Heart right ventricle (tissue), 16 donors: ENCODE measurements around the gene NDUFC1. TPM values are rescaled to one million over a fixed set of nuclear protein-coding genes. Genes with fewer than 3 reads are reported as not detected.
"Not testable (repeated sequence)": the region's sequence is repeated elsewhere in the genome, so short reads cannot be mapped to it uniquely, and the experiment has no call there.

Source experiments
- ATAC-seq, 8 donors: fragments of 200-7000 bp; cut with Tn5 transposase; one replicate each; pipeline ENCODE4 v1.9.1; 2020; ENCODE audit warnings: mild to moderate bottlenecking in 8 of 8, moderate library complexity in 8 of 8, moderate number of reproducible peaks in 1 of 8
- DNase-seq, 2 donors: peaks; one replicate each; pipeline ENCODE4 v3.0.0-alpha.2; 2020
- H3K27ac ChIP-seq, 10 donors: fragments of 200-600 bp; sonication (generic) in 2 of 10; one replicate each; pipeline versions ENCODE4 v1.5.0 to v1.8.0; 2020 to 2022; ENCODE audit warnings: mild to moderate bottlenecking in 3 of 10
- H3K27me3 ChIP-seq, 7 donors: fragments of 200-600 bp; one replicate each; pipeline ENCODE4 v1.8.0; 2021 to 2022; ENCODE audit warnings: mild to moderate bottlenecking in 2 of 7
- H3K36me3 ChIP-seq, 9 donors: fragments of 200-600 bp; sonication (generic) in 1 of 9; one replicate each; pipeline versions ENCODE4 v1.5.0 to v1.8.0; 2020 to 2022; ENCODE audit warnings: mild to moderate bottlenecking in 2 of 9
- H3K4me1 ChIP-seq, 9 donors: fragments of 200-600 bp; sonication (generic) in 1 of 9; one replicate each; pipeline versions ENCODE4 v1.5.0 to v1.8.0; 2020 to 2022; ENCODE audit warnings: mild to moderate bottlenecking in 4 of 9
- H3K4me3 ChIP-seq, 10 donors: fragments of 200-600 bp; sonication (generic) in 2 of 10; one replicate each; pipeline versions ENCODE4 v1.5.0 to v1.8.0; 2020 to 2022; ENCODE audit warnings: mild to moderate bottlenecking in 7 of 10, moderate library complexity in 2 of 10
- H3K9me3 ChIP-seq, 11 donors: fragments of 200-600 bp in 10 of 11; sonication (generic) in 2 of 11; one replicate each; pipeline versions ENCODE4 v1.5.0 to v1.8.0; 2013 to 2022; ENCODE audit warnings: mild to moderate bottlenecking in 2 of 11, control low read depth in 1 of 11, moderate library complexity in 1 of 11
- CTCF ChIP-seq, 9 donors: fragments of 200-600 bp; sonication (generic) in 2 of 9; IDR thresholded peaks; one replicate each; pipeline versions ENCODE4 v1.5.0 to v1.8.0; 2021 to 2022; ENCODE audit warnings: antibody characterized with exemption in 9 of 9, mild to moderate bottlenecking in 5 of 9, moderate library complexity in 1 of 9
- WGBS, 2 donors: extraction: QIAGEN DNeasy Blood & Tissue Kit; methylation state at CpG; one replicate each; pipeline ENCODE4 v1.1.7; 2013; ENCODE audit warnings: inconsistent platforms in 1 of 2; 5-methylcytosine and 5-hydroxymethylcytosine counted together
- intact Hi-C, 10 donors: fragments of 100-400 bp; cut with DNase I; formaldehyde crosslinking; loops; one replicate each; pipeline versions ENCODE4 v1.11.1 to v1.14.2; 2022
- polyA plus RNA-seq, 2 donors: library from polyadenylated mRNA; stranded (reverse); fragments of 200-250 nt; gene quantifications; one replicate each; pipeline ENCODE4 v1.2.3, GENCODE V29; 2013
- total RNA-seq, 10 donors: library from RNA; stranded (reverse); fragmentation: NEBNext Ultra II Directional in 3 of 10; extraction: Animal tissue kit (Norgen Biotek cat#: 25700) in 3 of 10; gene quantifications; one replicate each; pipeline versions ENCODE4 v1.2.1 to v1.2.4, GENCODE V29; 2021 to 2023
- donor health status: Arrhythmogenic right ventricular cardiomyopathy.
- donor health status: ischemic (EF 13 %, LVEDD 7.1; RV severe dilation, severe dysfunction).
- donor health status: healthy with polysubstance abuse.
- donor health status: DM: no; HTN: yes; CAD: no.
- donor health status: DM: no; HTN: no; CAD: no.
- donor health status: ischemic (EF 25% LVEDD 6.9; RV normal size, moderate dysfunction).
- donor health status: ischemic (EF 25% LVEDD 5.7; RV mildly dilated, moderate dysfunction).
- donor health status: healthy.
- donor health status: DM: yes; HTN: yes; CAD: no.
- donor health status: Ischemic cardiomyopathy.
- donor health status: ischemic (EF 35%, LVEDD 5.7; RV mildly dilated, moderate dysfunction).
- donor health status: nonischemic (EF 11% LVEDD 7.7; RV severe dilation, severe dysfunction).
- donor health status: DM: yes; HTN: yes; CAD: no.
- donor health status: PGD.
- donor health status: ischemic (EF 29% LVEDD 5.4; RV normal size, mild dysfunction).
- donor health status: nonischemic (EF 23%, LVEDD 6.1; RV moderate dilation, normal function).

Gene NDUFC1
- total and polyA plus RNA-seq, 12 donors = 184 to 266 (median 210) TPM

DNA sequence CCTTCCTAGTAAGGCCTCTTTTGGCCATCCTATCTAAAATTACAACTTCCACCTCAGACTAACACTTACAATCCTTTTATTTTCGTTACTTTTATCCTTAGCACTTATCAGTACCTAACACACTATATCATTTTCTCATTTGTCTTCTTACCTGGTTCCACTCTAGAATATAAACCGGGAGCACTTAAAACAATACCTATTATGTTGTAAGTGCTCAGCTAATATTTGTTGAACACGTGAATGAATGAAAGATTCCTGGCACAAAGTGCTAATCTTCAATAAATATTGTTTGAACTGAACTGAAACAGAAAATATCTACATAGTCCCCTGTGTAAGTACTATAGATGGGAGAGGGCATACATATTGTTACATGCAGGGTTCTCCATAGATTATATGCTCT, 36.6 kb downstream of the NDUFC1 start:
- H3K4me3 ChIP-seq = no peak overlapping the region
- H3K36me3 ChIP-seq = no peaks in the 10 kb centered on the region
- intact Hi-C loops = no loop called here
- no peak for DNase-seq
- H3K4me1 ChIP-seq = peaks cover 0 to 17% (median 13%) of the 10 kb centered on the region in 9 donors
- no peak for ATAC-seq
- no peak for TF ChIP-seq CTCF (IDR thresholded peaks at IDR 0.05)
- H3K9me3 ChIP-seq = no peaks in the 10 kb centered on the region
- no peaks in the 10 kb centered on the region for H3K27me3 ChIP-seq
- peak overlapping the region in 1 of 10 donors; percentile 38 for H3K27ac ChIP-seq
- 64% methylated on average over 3 of the region's 3 CpGs for WGBS, 2 donors

DNA sequence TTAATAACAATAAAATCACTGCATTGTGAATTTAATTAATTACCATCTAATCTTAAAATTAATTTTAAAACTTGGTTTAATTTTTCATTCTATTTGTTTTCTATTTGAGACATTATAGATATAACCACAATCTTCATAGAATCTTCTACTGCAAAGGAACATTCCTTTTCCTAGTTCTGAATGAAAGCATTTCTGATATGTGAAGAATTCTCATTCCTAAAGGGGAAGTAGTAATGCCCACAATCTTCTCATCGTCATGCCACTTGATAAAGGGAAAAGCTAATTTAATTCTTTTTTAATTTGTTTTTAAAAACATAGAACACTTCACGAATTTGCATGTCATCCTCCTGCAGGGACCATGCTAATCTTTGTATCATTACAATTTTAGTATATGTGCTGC, 45.9 kb downstream of the NDUFC1 start:
- no peak for TF ChIP-seq CTCF (IDR thresholded peaks at IDR 0.05)
- H3K9me3 ChIP-seq = no peaks in the 10 kb centered on the region
- H3K27me3 ChIP-seq = no peaks in the 10 kb centered on the region
- DNase-seq (no peak), ATAC-seq (no peak)
- H3K4me1 ChIP-seq = no peaks in the 10 kb centered on the region
- H3K36me3 ChIP-seq = no peaks in the 10 kb centered on the region
- no peak overlapping the region for H3K27ac ChIP-seq
- 48 to 53% methylated on average over 2 of the region's 2 CpGs for WGBS, 2 donors
- intact Hi-C loops = no loop called here
- no peak overlapping the region for H3K4me3 ChIP-seq

- H3K4me3 ChIP-seq, H3K27ac ChIP-seq, ATAC-seq, H3K27me3 ChIP-seq, H3K36me3 ChIP-seq, H3K4me1 ChIP-seq, H3K9me3 ChIP-seq, DNase-seq, intact Hi-C loops: not testable (repeated sequence)
- WGBS, 2 donors = 92 to 95% methylated on average over 6 of the region's 6 CpGs
Observed at GRCh38 chr4:139255581-139255980, 46.7 kb downstream of the NDUFC1 start.

- WGBS, 2 donors = 69 to 79% methylated on average over 3 of the region's 3 CpGs
- ATAC-seq = no peak
- Histone ChIP-seq H3K27me3 (no peaks in the 10 kb centered on the region), H3K27ac (no peak overlapping the region), H3K36me3 (no peaks in the 10 kb centered on the region), H3K4me1 (no peaks in the 10 kb centered on the region), H3K4me3 (no peak overlapping the region), H3K9me3 (no peaks in the 10 kb centered on the region)
- TF ChIP-seq CTCF (IDR thresholded peaks at IDR 0.05) = no peak
- intact Hi-C loops = no loop called here
- no peak for DNase-seq
Observed at GRCh38 chr4:139253713-139254112, 48.6 kb downstream of the NDUFC1 start.

DNA sequence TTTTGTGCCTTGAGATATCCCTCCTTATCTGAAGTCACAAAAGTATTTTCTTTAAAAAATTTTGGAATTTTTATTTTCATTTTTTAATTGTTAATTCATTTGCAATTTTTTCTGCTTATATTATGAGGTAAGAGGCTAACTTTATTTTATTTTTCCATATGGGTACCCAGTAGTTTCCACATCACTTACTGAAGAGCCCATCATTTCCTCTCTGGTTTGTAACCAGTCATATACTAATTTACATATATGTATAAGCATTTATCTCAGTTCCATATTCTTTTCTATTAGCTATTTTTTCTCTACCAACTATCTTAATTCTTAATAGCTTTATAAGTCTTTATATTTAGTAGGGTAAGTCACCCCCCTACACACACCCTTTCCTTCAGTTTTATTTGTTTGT, 49.2 kb downstream of the NDUFC1 start:
- DNase-seq = no peak
- H3K4me1 ChIP-seq = no peaks in the 10 kb centered on the region
- H3K4me3 ChIP-seq = no peak overlapping the region
- TF ChIP-seq CTCF (IDR thresholded peaks at IDR 0.05) = no peak
- intact Hi-C loops = no loop called here
- no peak for ATAC-seq
- no peaks in the 10 kb centered on the region for H3K9me3 ChIP-seq
- H3K36me3 ChIP-seq = no peaks in the 10 kb centered on the region
- H3K27ac ChIP-seq = no peak overlapping the region
- H3K27me3 ChIP-seq = no peaks in the 10 kb centered on the region
